H9 (cell line): Measurements from ENCODE around the gene MAP2. TPM values are rescaled to one million over a fixed set of nuclear protein-coding genes. Genes with fewer than 3 reads are reported as not detected.

ENCODE experiments used
- DNase-seq: peaks from one replicate; pipeline ENCODE4 v3.0.0-alpha.2; 2017
- H2AFZ ChIP-seq: one replicate; pipeline ENCODE4 v1.6.1; 2013; ENCODE audit warnings: mild to moderate bottlenecking, low read length, control low read depth, moderate library complexity
- H2AK5ac ChIP-seq: 2 replicates; pipeline ENCODE4 v1.6.1; 2013; ENCODE audit warnings: low read length, control low read depth, mixed read lengths; ENCODE audit not compliant: insufficient read length
- H2BK120ac ChIP-seq: one replicate; pipeline ENCODE4 v1.6.1; 2013; ENCODE audit warnings: low read depth, mild to moderate bottlenecking, low read length, control low read depth, inconsistent platforms; ENCODE audit not compliant: poor library complexity, severe bottlenecking
- H2BK12ac ChIP-seq: 2 replicates; pipeline ENCODE4 v1.6.1; 2013; ENCODE audit warnings: low read length, control low read depth, mixed read lengths, low read depth; ENCODE audit not compliant: insufficient read length
- H2BK15ac ChIP-seq: 2 replicates; pipeline ENCODE4 v1.6.1; 2013; ENCODE audit warnings: low read depth, low read length, control low read depth
- H2BK20ac ChIP-seq: one replicate; pipeline ENCODE4 v1.6.1; 2013; ENCODE audit warnings: low read depth, mild to moderate bottlenecking, low read length, control low read depth, inconsistent platforms; ENCODE audit not compliant: poor library complexity, severe bottlenecking
- H2BK5ac ChIP-seq: 2 replicates; pipeline ENCODE4 v1.6.1; 2013; ENCODE audit warnings: low read length, control low read depth, mixed read lengths; ENCODE audit not compliant: insufficient read length
- H3K14ac ChIP-seq: 2 replicates; pipeline ENCODE4 v1.6.1; 2013; ENCODE audit warnings: low read length, control low read depth; ENCODE audit not compliant: insufficient read depth
- H3K18ac ChIP-seq: 2 replicates; pipeline ENCODE4 v1.6.1; 2013; ENCODE audit warnings: low read depth, mild to moderate bottlenecking, mixed read lengths, low read length, control low read depth; ENCODE audit not compliant: insufficient read length
- H3K23ac ChIP-seq: 2 replicates; pipeline ENCODE4 v1.6.1; 2013; ENCODE audit warnings: low read length, control low read depth, mixed read lengths, low read depth; ENCODE audit not compliant: insufficient read length
- H3K23me2 ChIP-seq: 2 replicates; pipeline ENCODE4 v1.6.1; 2013; ENCODE audit warnings: low read depth, mild to moderate bottlenecking, mixed read lengths, low read length, control low read depth; ENCODE audit not compliant: insufficient read length, poor library complexity, severe bottlenecking
- H3K27ac ChIP-seq: 2 replicates; pipeline ENCODE4 v1.5.1; 2013; ENCODE audit warnings: low read length, control low read depth, mixed read lengths, low read depth; ENCODE audit not compliant: insufficient read length
- H3K27me3 ChIP-seq: 2 replicates; pipeline ENCODE4 v1.6.1; 2013; ENCODE audit warnings: low read length, control low read depth, inconsistent platforms; ENCODE audit not compliant: insufficient read depth
- H3K4ac ChIP-seq: 2 replicates; pipeline ENCODE4 v1.6.1; 2013; ENCODE audit warnings: low read depth, mild to moderate bottlenecking, control low read depth, inconsistent platforms, low read length, moderate library complexity
- H3K4me1 ChIP-seq: 2 replicates; pipeline ENCODE4 v1.6.1; 2013; ENCODE audit warnings: low read length, control low read depth, inconsistent platforms; ENCODE audit not compliant: insufficient read depth
- H3K4me2 ChIP-seq: 2 replicates; pipeline ENCODE4 v1.6.1; 2013; ENCODE audit warnings: low read length, control low read depth, mixed read lengths; ENCODE audit not compliant: insufficient read length, insufficient read depth
- H3K56ac ChIP-seq: 2 replicates; pipeline ENCODE4 v1.6.1; 2013; ENCODE audit warnings: low read depth, mild to moderate bottlenecking, mixed read lengths, low read length, control low read depth; ENCODE audit not compliant: insufficient read length
- H3K79me1 ChIP-seq: 2 replicates; pipeline ENCODE4 v1.6.1; 2013; ENCODE audit warnings: low read depth, mild to moderate bottlenecking, moderate library complexity, low read length, control low read depth, inconsistent platforms; ENCODE audit not compliant: insufficient read depth, poor library complexity, severe bottlenecking
- H3K79me2 ChIP-seq: 2 replicates; pipeline ENCODE4 v1.6.1; 2013; ENCODE audit warnings: low read length, control low read depth, inconsistent platforms; ENCODE audit not compliant: insufficient read depth
- H3K9ac ChIP-seq: 2 replicates; pipeline ENCODE4 v1.6.1; 2013; ENCODE audit warnings: low read length, control low read depth, mixed read lengths; ENCODE audit not compliant: insufficient read length; ENCODE audit errors: extremely low read depth
- H3K9me3 ChIP-seq: one replicate; pipeline ENCODE4 v1.6.1; 2013; ENCODE audit warnings: low read depth, low read length, inconsistent platforms; ENCODE audit not compliant: control insufficient read depth
- H3T11ph ChIP-seq: one replicate; pipeline ENCODE4 v1.6.1; 2013; ENCODE audit warnings: mild to moderate bottlenecking, low read length, control low read depth, inconsistent platforms
- H4K20me1 ChIP-seq: one replicate; pipeline ENCODE4 v1.6.1; 2013; ENCODE audit not compliant: control insufficient read depth, insufficient read length, insufficient read depth
- H4K5ac ChIP-seq: 2 replicates; pipeline ENCODE4 v1.6.1; 2013; ENCODE audit warnings: low read depth, mild to moderate bottlenecking, mixed read lengths, low read length, control low read depth; ENCODE audit not compliant: insufficient read length
- H4K8ac ChIP-seq: replicated peaks from 2 replicates; pipeline ENCODE4 v1.6.1; 2013; ENCODE audit warnings: low read length, control low read depth, mixed read lengths, low read depth; ENCODE audit not compliant: insufficient read length
- H4K91ac ChIP-seq: 2 replicates; pipeline ENCODE4 v1.6.1; 2013; ENCODE audit warnings: low read depth, mild to moderate bottlenecking, moderate library complexity, mixed read lengths, low read length, control low read depth; ENCODE audit not compliant: insufficient read length
- H3K27ac Mint-ChIP-seq, 3 experiments: 2 replicates in 2 of 3; 3 replicates in 1 of 3; pipeline ENCODE4 v1.8.0; 2020 to 2021; ENCODE audit warnings: mixed read lengths in 3 of 3, mild to moderate bottlenecking in 1 of 3, moderate library complexity in 1 of 3
- H3K27me3 Mint-ChIP-seq: 2 replicates; pipeline ENCODE4 v1.8.0; 2021; ENCODE audit warnings: low read depth, mild to moderate bottlenecking, moderate library complexity, mixed read lengths
- H3K36me3 Mint-ChIP-seq, 3 experiments: 2 replicates in 2 of 3; 3 replicates in 1 of 3; pipeline ENCODE4 v1.8.0; 2020 to 2021; ENCODE audit warnings: low read depth in 3 of 3, mixed read lengths in 3 of 3; ENCODE audit not compliant: insufficient read depth in 1 of 3
- H3K4me1 Mint-ChIP-seq, 2 experiments: 2 replicates each; pipeline ENCODE4 v1.8.0; 2020; ENCODE audit warnings: mixed read lengths in 2 of 2
- H3K4me3 Mint-ChIP-seq, 2 experiments: 2 replicates in 1 of 2; 3 replicates in 1 of 2; pipeline ENCODE4 v1.8.0; 2020 to 2021; ENCODE audit warnings: mild to moderate bottlenecking in 2 of 2, mixed read lengths in 2 of 2, moderate library complexity in 1 of 2
- H3K9me3 Mint-ChIP-seq, 2 experiments: 2 replicates in 1 of 2; 3 replicates in 1 of 2; pipeline ENCODE4 v1.8.0; 2020; ENCODE audit warnings: mild to moderate bottlenecking in 2 of 2, mixed read lengths in 2 of 2, moderate library complexity in 1 of 2
- CTCF ChIP-seq: fragments of 200-600 bp; sonication (generic); conservative IDR thresholded peaks from 3 replicates; pipeline ENCODE4 v1.8.0; 2021; ENCODE audit warnings: antibody characterized with exemption, mild to moderate bottlenecking
- total RNA-seq: library from RNA; stranded (reverse); gene quantifications from 2 replicates; pipeline ENCODE4 v1.2.1, GENCODE V29; 2021

MAP2 gene
- total RNA-seq, 1 experiment from 2014 or later = 0.87 TPM

- H2BK5ac ChIP-seq = no peak overlapping the region
- no peak overlapping the region for H4K91ac ChIP-seq
- H3K4me1 ChIP-seq = no peaks in the 10 kb centered on the region
- no peaks in the 10 kb centered on the region for H3K9me3 ChIP-seq
- no peak overlapping the region for H3K23ac ChIP-seq
- H4K5ac ChIP-seq = no peak overlapping the region
- H2BK120ac ChIP-seq = no peak overlapping the region
- H3K27ac ChIP-seq = no peak overlapping the region
- Mint-ChIP-seq H3K27ac (no peak overlapping the region), H3K9me3 (no peaks in the 10 kb centered on the region), H3K4me3 (no peak overlapping the region), H3K4me1 (peaks cover 0 to 5% of the 10 kb centered on the region in 2 experiments; a peak in 2 of 4 replicates), H3K36me3 (peaks cover 0 to 1% (median 0%) of the 10 kb centered on the region in 3 experiments; a peak in 1 of 7 replicates), H3K27me3 (no peaks in the 10 kb centered on the region)
- H3K9ac ChIP-seq = no peak overlapping the region
- no peak overlapping the region for H2BK12ac ChIP-seq
- no peak overlapping the region for H3T11ph ChIP-seq
- H3K79me2 ChIP-seq = no peaks in the 10 kb centered on the region
- DNase-seq = no peak
- no peaks in the 10 kb centered on the region for H4K20me1 ChIP-seq
- no peak overlapping the region for H3K14ac ChIP-seq
- no peak overlapping the region for H3K4ac ChIP-seq
- no peak overlapping the region for H2AFZ ChIP-seq
- no peak overlapping the region for H2AK5ac ChIP-seq
- H4K8ac ChIP-seq = no peak overlapping the region
- no peak overlapping the region for H3K18ac ChIP-seq
- no peak overlapping the region for H3K4me2 ChIP-seq
- H3K23me2 ChIP-seq = no peaks in the 10 kb centered on the region
- H3K79me1 ChIP-seq = no peaks in the 10 kb centered on the region
- no peak overlapping the region for H3K56ac ChIP-seq
- no peak overlapping the region for H2BK20ac ChIP-seq
- H2BK15ac ChIP-seq = no peak overlapping the region
- no peaks in the 10 kb centered on the region for H3K27me3 ChIP-seq
- TF ChIP-seq CTCF = no peak
These were observed 221.0 kb downstream of the MAP2 start for GRCh38 chr2:209644842-209645241.
